ENCODE data around the gene SRSF7. TPM values are rescaled to one million over a fixed set of nuclear protein-coding genes. Genes with fewer than 3 reads are reported as not detected.
"Not testable (repeated sequence)": the region's sequence is repeated elsewhere in the genome, so short reads cannot be mapped to it uniquely, and the experiment has no call there.

The SRSF7 gene
- total RNA-seq, 4 donors from 2014 or later: 94.4 to 163 (median 128) TPM

GRCh38 chr2:38709567-38710194, 41.5 kb downstream of the SRSF7 start:
- H3K4me3 ChIP-seq: no peak overlapping the region
- no peak overlapping the region for H3K27ac ChIP-seq
- no peaks in the 10 kb centered on the region for H3K9me3 ChIP-seq
- no peaks in the 10 kb centered on the region for H3K4me1 ChIP-seq
- H3K36me3 ChIP-seq: no peaks in the 10 kb centered on the region
- no peak for TF ChIP-seq CTCF (IDR thresholded peaks at IDR 0.05)
- TF ChIP-seq POLR2A (IDR thresholded peaks at IDR 0.05): no peak
- no peaks in the 10 kb centered on the region for H3K27me3 ChIP-seq
- DNase-seq: no peak
- intact Hi-C loops (cut with DNase I; ENCODE audit: low total_unique reads): no loop called here

GRCh38 chr2:38708900-38709566, 42.1 kb downstream of the SRSF7 start:
- no peaks in the 10 kb centered on the region for H3K27me3 ChIP-seq
- intact Hi-C loops (cut with DNase I; ENCODE audit: low total_unique reads): no loop called here
- no peak overlapping the region for H3K27ac ChIP-seq
- no peaks in the 10 kb centered on the region for H3K36me3 ChIP-seq
- no peak overlapping the region for H3K4me3 ChIP-seq
- TF ChIP-seq CTCF (IDR thresholded peaks at IDR 0.05) (no peak), POLR2A (IDR thresholded peaks at IDR 0.05) (no peak)
- DNase-seq: no peak
- H3K4me1 ChIP-seq: no peaks in the 10 kb centered on the region
- no peaks in the 10 kb centered on the region for H3K9me3 ChIP-seq

GRCh38 chr2:38708491-38708890, 42.7 kb downstream of the SRSF7 start:
- intact Hi-C loops (cut with DNase I; ENCODE audit: low total_unique reads); H3K36me3 ChIP-seq; H3K4me1 ChIP-seq; H3K27ac ChIP-seq; H3K27me3 ChIP-seq; H3K9me3 ChIP-seq; H3K4me3 ChIP-seq; DNase-seq: not testable (repeated sequence)

- H3K27ac ChIP-seq: no peak overlapping the region
- intact Hi-C loops (cut with DNase I; ENCODE audit: low total_unique reads): no loop called here
- no peaks in the 10 kb centered on the region for H3K27me3 ChIP-seq
- TF ChIP-seq POLR2A (IDR thresholded peaks at IDR 0.05) (no peak), CTCF (IDR thresholded peaks at IDR 0.05) (no peak)
- DNase-seq: no peak
- H3K4me3 ChIP-seq: no peak overlapping the region
- no peaks in the 10 kb centered on the region for H3K9me3 ChIP-seq
- no peaks in the 10 kb centered on the region for H3K4me1 ChIP-seq
- H3K36me3 ChIP-seq: no peaks in the 10 kb centered on the region
Observed at GRCh38 chr2:38706846-38707345, 44.3 kb downstream of the SRSF7 start.

- TF ChIP-seq POLR2A (IDR thresholded peaks at IDR 0.05) (no peak), CTCF (IDR thresholded peaks at IDR 0.05) (no peak)
Observed at GRCh38 chr2:38704664-38705063, 46.5 kb downstream of the SRSF7 start.

GRCh38 chr2:38703336-38703735, 47.8 kb downstream of the SRSF7 start:
- H3K9me3 ChIP-seq; H3K4me1 ChIP-seq; H3K27ac ChIP-seq; H3K36me3 ChIP-seq; H3K4me3 ChIP-seq; intact Hi-C loops (cut with DNase I; ENCODE audit: low total_unique reads); H3K27me3 ChIP-seq; DNase-seq: not testable (repeated sequence)

More at GRCh38 chr2:38704664-38705063, 46.5 kb downstream of the SRSF7 start:
- no peaks in the 10 kb centered on the region for H3K9me3 ChIP-seq
- H3K27ac ChIP-seq: no peak overlapping the region
- no peaks in the 10 kb centered on the region for H3K4me1 ChIP-seq
- intact Hi-C loops (cut with DNase I; ENCODE audit: low total_unique reads): no loop called here
- no peak overlapping the region for H3K4me3 ChIP-seq
- no peak for DNase-seq
- H3K36me3 ChIP-seq: no peaks in the 10 kb centered on the region
- H3K27me3 ChIP-seq: no peaks in the 10 kb centered on the region

Data from uterus (tissue), 4 donors.